COLO668 (cell line): Measurements from ENCODE around the gene CROCC2.
A peak's percentile ranks its signal among the peaks of the same experiment; 100 is the strongest.

Experiments
- DNase-seq: peaks from one replicate; lab custom pipeline; 2025; ENCODE audit not compliant: unreplicated experiment; lab: John Stamatoyannopoulos, UW

CROCC2 gene

GRCh38 chr2:240996161-240996833 lies 90.2 kb downstream of the CROCC2 start:
- no peak for DNase-seq

GRCh38 chr2:240996834-240997140 lies 90.7 kb downstream of the CROCC2 start:
- DNase-seq = no peak

DNA sequence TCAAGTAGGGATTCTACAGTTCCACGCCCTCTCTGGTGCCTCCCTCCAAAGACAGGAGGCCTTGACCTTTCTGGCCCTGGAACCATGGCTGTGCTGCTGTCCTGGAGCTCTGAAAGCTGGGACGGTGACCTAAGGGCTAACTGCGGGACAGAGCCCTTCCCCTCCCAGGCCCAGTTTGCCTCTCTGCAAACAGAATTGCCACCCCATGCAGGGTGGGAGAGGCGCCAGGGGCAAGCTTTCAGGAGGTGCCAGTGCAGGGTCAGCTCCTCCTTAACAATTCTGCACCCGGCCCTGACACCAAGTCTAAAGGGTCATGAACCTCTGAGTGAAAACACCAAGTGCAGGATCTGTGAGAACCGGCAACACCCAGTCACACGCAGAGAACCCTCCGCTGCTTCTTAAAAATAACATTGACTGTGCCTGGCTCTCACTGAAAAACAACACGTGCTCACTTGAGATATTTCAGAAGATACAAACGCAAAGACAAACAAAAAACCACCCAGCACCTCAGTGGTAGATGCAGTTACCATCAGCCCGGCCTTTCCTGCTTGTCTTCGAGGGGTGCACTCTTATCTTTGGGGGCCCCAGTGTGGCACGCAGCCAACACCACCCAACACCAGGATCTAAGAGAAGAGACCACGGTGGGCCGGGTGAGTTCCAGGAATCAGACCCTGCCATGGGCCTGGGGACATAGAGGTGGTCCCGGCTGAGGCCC lies 91.2 kb downstream of the CROCC2 start:
- DNase-seq = no peak

DNA sequence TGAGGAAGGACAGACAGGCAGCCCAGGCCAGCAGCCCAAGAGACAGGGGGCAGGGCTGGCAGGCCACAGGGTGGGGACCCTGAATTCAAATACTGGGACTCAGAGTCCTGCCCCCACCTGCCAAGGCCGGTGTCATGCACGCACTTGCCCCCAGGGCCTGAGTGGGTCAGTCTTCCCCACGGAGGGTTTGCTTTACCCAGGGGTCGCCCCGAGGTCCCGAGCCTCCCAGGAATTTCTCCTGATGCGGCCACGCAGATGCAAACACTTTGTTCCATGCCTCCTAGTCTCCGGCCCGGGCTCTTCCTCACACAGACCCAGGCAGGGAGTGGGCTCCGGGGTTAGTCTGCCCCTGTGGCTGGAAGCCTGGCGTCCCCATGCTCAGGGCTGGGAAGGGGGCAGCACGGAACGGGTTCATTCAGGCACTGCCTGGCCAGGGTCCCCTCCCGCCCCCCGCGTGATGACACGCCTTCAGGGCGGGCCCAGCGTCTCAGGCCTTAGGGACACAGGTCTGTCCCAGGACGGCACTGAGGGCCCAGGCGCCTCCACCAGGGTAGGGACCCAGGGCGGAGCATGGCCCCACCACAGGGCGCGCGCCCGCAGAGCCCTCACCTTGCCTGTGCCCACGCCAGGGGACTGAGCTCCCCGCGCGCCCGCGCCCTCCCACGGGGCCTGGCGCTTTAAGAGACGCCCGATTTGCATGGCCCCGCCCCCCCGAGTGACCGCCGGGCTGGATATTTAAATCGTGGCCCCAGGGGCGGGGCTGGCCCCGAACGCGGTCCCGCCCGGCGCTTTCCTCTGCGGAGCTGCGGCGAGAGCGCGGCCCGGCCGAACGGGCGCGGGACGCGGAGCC lies 91.9 kb downstream of the CROCC2 start, which contains the start of gene SNED1:
SNED1 (plus strand) TSS at position 763 of the 850 bp plus-strand sequence. CDS start 220 bp downstream, outside the sequence.
- DNase-seq = peak; percentile 85

GRCh38 chr2:240998706-240998994 lies 92.5 kb downstream of the CROCC2 start:
- peak; percentile 58 for DNase-seq

GRCh38 chr2:240998995-240999791 lies 93.1 kb downstream of the CROCC2 start:
- DNase-seq = peak; percentile 58

DNA sequence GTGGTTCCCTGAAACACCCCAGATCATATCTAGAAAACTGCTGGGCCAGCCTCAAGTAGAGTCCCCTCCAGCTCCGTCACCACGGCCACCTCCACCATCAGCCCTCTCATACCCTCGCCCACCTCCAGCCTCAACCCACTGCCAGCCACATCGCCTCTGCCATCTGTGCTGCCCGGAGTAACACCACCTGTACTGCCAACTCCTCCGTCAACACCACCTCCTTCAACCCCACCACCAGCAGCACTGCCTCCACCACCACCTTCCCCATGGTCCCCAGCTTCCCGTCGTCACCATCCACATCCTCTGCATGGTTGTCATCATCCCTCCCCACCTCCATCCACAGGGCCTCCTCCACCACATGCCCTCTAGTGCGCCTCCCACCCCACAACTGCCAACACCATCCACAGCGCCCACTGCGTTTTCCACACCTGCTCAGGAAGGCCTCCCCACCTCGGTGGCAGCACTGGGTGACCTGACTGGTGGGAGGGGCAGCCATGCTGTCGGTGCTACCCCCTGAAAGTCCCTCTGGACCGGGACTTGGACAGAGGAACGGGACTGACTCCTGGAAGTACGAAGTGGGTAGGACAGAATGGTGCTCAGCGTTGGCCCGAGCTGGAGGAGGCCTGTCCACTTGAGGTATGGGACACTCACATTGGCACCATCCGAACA lies 93.9 kb downstream of the CROCC2 start:
- DNase-seq = no peak

DNA sequence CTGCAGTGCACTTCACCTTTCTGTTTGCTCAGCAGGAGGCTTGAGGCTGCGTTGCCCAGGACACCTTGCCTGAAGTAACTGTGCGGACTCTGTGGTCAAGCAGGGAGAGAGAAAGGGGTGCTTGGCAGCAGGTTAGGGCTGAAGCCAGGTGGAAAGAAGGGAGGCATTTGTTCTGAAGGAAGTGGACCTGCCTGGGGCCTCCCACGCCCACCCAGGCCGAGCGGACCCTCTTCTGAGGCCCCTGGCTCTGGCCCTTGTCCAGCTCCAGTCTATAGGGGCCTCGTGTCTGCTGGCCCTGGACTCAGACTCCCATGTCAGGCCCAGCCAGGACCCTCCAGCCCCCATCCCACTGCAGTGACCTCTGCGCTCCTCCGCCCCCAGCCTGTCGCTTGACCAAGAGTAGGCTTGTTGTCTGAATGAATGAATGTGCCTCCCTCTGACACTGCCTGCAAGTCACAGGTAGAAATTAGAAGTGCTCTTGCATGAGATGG lies 94.7 kb downstream of the CROCC2 start:
- peak; percentile 56 for DNase-seq

DNA sequence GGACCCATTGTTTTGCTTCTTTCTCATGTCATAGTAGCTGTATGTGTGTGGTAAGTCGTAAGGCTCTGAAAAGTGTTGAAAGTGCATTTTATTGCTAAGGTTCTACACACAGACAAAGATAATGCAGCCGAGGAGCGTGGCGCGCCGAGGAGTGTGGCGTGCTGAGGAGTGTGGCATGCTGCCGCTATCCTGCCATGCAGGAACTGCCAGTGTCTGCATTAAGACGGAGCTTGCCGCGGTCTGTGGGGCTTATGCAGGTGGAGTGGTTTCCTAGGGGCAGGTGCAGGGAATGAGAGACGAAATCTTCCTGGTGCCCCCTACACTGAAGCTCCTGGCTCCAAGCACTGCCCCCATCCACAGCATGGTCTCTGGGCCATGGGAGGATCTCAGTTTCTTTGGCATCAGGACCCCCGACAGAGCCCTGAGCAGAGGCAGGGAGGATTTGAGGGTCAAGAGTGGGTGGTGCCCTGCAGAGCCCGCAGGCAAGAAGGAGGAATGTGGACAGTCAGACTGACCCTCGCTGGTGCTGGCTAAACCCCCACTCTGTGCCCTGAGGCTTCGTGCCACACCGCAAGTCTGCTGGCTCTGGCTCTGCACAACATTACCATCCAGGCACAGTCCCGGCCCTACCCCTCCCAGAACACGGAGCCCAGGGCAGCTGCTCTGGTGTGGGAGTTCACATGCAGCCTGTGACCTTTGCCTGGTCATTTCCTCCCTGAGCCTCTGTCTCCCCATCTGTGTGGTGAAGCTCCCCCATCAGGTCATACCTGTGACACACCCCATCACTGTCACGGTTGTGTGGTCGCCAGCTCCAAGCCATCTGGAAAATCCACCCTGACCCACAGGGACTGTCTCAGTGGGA lies 95.5 kb downstream of the CROCC2 start:
- DNase-seq = no peak

GRCh38 chr2:241002275-241003046 lies 96.3 kb downstream of the CROCC2 start:
- no peak for DNase-seq

- no peak for DNase-seq
These were observed 96.9 kb downstream of the CROCC2 start for GRCh38 chr2:241003047-241003360.

GRCh38 chr2:241003369-241003768 lies 97.2 kb downstream of the CROCC2 start:
- no peak for DNase-seq

GRCh38 chr2:241003830-241004564 lies 97.9 kb downstream of the CROCC2 start:
- no peak for DNase-seq

GRCh38 chr2:241005569-241005968 lies 99.4 kb downstream of the CROCC2 start:
- DNase-seq = no peak

GRCh38 chr2:241006412-241006811 lies 100.3 kb downstream of the CROCC2 start:
- no peak for DNase-seq

GRCh38 chr2:241007111-241007510 lies 101.0 kb downstream of the CROCC2 start:
- no peak for DNase-seq

DNA sequence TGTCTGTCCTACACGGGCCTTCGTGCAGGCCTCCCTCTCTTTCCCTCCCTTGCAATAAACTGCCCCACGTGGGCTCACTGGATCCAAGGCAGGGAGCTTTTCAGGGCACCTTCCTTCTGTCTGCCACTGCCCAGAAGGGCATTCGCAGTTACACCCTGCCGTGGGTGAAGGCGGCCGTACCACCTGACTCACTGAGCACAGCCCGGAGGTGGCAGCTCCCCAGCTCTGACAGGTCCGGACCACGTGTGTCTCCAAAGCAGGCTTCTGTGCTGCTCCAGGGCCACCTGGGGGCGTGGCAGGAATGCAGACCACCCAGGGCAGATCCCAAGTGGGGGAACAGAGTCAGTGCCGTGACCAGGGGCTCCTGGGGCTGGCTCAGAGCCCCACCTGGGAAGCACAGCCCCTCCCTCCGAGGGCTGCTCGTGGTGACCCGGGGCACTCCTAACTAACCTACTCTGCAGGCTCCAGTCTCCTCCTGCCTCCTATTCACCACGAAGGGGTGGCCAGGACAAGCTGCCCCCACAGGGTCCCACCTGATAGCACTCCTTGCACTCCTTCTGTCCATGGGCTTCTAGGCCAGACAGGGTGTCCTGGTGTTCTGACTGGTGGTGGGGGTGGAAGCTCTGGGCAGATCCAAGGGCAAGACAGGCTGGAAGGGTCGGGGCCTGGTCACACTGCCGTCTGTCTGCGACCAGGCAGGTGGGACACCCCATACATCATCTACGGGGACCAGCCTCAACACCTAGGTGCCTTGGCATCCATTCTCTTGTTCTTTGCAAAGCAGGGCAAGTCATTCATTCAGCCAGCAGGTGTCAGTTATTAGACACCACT lies 102.0 kb downstream of the CROCC2 start:
- no peak for DNase-seq
